HG03457 (cell line): ENCODE results near the gene NOC2L.
"Not testable (repeated sequence)": the region's sequence is repeated elsewhere in the genome, so short reads cannot be mapped to it uniquely, and the experiment has no call there.

Experiments used
- ATAC-seq: cut with Tn5 transposase; IDR thresholded peaks from one replicate; pipeline ENCODE4 v1.9.1; 2021; ENCODE audit warnings: moderate number of reproducible peaks; ENCODE audit not compliant: unreplicated experiment

Gene NOC2L

GRCh38 chr1:994546-994945 is 35.5 kb upstream of the NOC2L start:
- not testable (repeated sequence) for ATAC-seq

DNA sequence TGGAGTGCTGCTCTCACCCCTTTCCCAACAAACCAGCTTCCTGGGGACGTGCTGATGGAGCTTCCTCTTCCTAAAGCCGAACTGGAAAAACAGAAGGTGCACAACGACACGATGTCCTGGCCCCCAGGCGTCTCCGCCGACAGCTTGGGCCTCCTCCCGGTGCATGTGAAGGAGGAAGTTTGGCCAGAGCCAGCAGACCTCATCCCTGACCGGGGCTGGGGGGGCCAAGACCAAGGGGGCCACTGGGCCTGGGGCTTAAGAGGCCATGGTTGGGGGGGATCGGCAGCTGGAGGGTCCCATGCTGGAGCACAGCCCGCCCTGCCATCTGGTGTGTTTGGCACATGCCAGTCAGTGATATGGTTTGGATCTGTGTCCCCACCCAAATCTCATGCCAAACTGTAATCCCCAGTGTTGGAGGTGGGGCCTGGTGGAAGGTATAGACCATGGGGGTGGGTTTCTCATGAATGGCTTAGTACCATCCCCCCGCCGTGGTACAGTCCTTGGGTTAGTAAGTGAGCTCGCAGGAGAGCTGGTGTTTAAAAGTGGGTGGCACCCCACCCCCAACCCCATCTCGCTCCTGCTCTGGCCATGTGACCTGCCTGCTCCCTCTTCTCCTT is 34.4 kb upstream of the NOC2L start:
- no peak for ATAC-seq

DNA sequence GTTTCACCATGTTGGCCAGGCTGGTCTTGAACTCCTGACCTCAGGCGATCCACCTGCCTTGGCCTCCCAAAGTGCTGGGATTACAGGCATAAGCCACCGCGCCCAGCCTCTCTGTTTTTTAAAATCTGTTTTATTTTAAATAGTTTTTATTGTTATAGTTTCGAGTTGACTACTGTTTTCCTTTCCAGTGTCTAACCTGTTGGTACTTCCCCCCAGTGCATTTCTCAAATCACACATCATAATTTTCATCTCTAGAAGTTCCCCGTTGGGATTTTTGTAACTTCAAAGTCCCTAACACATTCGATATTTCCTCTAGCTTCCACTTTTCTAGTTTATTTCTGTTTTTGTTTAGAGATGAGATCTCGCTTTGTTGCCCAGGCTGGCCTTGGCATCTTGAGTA is 33.3 kb upstream of the NOC2L start:
- no peak for ATAC-seq

DNA sequence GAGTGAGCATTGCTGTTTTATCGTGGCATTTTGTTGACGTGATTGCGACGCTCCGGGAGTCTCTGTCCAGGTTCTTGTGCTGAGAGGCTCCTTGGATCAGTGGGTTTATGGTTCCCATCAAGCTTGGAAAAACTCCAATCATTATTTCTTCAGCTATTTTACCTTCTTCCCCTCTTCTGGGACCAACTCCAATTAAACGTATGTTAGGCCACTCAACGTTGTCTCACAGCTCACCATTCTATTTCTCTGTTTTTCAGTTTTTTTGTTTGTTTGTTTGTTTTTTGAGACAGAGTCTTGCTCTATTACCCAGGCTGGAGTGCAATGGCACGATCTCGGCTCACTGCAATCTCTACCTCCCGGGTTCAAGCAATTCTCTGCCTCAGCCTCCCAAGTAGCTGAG is 32.8 kb upstream of the NOC2L start:
- no peak for ATAC-seq

DNA sequence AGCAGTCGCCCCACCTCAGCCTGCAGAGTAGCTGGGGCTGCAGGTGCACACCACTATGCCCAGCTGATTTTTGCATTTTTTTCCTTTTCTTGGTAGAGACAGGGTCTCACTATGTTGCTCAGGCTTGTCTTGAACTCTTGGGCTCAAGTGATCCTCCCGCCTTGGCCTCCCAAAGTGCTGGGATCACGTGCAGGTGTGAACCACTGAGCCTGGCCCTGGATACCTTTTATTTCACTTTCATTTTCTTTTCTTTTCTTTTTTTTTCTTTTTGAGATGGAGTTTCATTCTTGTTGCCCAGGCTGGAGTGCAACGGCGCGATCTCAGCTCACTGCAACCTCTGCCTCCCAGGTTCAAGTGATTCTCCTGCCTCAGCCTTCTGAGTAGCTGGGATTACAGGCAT is 32.2 kb upstream of the NOC2L start:
- not testable (repeated sequence) for ATAC-seq

DNA sequence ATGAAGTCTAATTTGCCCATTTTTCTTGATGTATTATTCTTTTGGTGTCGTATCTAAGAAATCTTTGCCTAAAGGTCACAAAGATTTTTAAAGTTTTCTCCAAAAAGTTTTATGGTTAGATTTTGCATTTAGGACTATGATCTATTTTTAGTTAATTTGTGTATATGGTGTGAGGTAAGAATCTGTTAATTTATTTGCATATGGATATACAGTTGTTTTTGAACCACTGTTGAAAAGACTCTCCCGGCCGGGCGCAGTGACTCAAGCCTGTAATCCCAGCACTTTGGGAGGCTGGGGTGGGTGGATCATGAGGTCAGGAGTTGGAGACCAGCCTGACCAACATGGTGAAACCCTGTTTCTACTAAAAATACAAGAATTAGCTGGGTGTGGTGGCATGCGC is 29.0 kb upstream of the NOC2L start:
- ATAC-seq = not testable (repeated sequence)

DNA sequence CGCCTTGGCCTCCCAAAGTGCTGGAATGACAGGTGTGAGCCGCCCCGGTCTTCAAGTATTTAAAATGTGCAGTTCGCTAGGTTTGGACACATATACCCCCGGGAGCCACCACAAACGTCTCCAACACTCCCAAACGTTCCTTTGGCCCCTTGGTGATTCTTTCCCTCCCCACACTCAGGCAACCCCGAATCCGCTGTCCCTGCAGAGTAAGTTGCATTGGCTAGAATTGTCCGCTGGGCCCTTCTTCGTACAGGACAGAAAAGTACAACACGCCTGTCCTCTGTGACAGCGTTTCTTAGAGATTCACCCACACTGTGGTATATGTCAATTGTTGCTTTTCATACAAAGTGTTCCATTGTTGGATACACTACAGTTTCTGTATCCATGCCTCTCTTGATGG is 26.1 kb upstream of the NOC2L start:
- ATAC-seq = no peak

DNA sequence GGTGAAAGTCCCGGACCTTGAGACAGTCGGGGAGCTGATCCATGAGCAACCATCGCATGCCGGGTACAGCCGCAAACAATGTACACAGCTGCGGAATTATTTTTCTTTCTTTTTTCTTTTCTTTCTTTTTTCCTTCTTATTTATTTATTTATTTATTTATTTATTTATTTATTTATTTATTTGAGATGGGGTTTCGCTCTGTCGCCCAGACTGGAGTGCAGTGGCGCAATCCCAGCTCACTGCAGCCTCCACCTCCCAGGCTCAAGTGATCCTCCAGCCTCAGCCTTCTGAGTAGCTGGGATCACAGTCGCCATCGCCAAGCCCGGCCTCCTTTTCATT is 25.4 kb upstream of the NOC2L start:
- no peak for ATAC-seq

- no peak for ATAC-seq
These were observed 24.9 kb upstream of the NOC2L start for GRCh38 chr1:983798-984475.

- no peak for ATAC-seq
These were observed 23.8 kb upstream of the NOC2L start for GRCh38 chr1:982765-983436.

- ATAC-seq = no peak
These were observed 23.0 kb upstream of the NOC2L start, which contains the start of gene PERM1 for GRCh38 chr1:981955-982558. PERM1 (minus strand) TSS chr1:982093; CDS start chr1:981029, 1,064 bp downstream.

DNA sequence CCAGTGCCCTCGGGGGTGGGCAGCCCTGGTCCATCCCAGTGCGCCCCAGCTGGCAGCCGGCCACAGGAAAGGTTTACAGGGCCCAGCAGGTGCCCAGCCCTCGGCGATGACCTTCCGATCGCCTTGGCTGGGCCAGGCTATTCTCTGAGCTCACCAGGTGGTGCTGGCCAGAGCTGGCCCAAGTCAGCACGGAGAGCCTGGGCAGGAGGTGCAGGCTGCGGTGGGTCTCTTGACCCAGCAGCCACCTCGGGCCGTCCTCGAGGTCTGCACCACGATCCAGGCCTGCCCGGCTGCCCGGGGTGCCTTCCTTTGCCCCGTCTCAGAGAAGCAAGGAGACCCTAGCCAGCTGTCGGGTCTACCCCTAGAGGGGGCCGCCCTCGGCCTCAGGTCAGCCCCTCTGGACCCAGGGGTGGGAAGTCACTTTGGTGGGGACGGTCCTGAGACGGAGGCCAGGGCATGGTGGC is 22.5 kb upstream of the NOC2L start:
- no peak for ATAC-seq

GRCh38 chr1:980602-981395 is 21.7 kb upstream of the NOC2L start:
- no peak for ATAC-seq

- no peak for ATAC-seq
These were observed 21.1 kb upstream of the NOC2L start for GRCh38 chr1:980137-980571.

- no peak for ATAC-seq
These were observed 20.7 kb upstream of the NOC2L start for GRCh38 chr1:979744-980072.

- ATAC-seq = no peak
These were observed 20.0 kb upstream of the NOC2L start for GRCh38 chr1:978835-979743.

DNA sequence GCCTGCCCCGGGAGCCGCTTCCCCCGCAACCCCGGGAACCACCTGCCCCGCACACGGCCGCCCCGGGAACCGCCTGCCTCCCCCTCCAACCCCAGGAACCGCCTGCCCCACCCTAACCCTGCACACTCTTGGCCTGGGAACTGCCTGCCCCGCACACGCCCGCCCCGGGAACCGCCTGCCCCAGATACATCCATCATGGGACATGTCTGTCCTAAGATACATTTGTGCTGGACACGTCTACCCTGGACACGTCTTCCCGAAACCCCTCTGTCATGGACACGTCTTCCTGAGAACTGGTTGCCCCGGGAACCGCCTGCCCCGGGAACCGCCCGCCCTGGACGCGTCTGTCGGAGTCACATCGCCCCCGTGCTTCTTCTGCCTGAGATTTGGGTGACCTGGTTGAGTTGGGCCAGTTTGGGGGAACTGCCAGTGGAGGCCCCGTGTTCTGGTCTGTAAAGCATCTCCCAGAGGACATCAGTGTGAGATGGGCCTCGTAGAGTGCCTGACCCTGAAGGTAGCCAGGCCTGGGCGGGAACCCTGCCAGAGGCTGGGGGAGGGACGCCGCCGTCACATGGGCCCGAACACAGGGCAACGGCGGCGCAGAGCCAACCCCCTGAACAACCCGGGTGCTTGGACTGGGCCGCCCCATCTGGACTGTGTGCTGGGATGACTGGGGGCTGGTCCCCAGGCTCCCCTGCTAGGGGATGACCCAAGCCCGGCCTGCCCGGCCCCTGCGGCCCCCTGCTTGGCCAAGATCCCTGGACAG is 19.2 kb upstream of the NOC2L start:
- no peak for ATAC-seq

DNA sequence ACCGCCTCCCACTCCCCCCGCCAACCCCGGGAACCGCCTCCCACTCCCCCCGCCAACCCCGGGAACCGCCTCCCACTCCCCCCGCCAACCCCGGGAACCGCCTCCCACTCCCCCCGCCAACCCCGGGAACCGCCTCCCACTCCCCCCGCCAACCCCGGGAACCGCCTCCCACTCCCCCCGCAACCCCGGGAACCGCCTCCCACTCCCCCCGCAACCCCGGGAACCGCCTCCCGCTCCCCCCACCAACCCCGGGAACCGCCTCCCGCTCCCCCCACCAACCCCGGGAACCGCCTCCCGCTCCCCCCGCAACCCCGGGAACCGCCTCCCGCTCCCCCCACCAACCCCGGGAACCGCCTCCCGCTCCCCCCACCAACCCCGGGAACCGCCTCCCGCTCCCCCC is 17.7 kb upstream of the NOC2L start:
- ATAC-seq = not testable (repeated sequence)
